M059J (cell line): ENCODE measurements around the gene GLYR1. TPM values are rescaled to one million over a fixed set of nuclear protein-coding genes. Genes with fewer than 3 reads are reported as not detected.
A peak's percentile ranks its signal among the peaks of the same experiment; 100 is the strongest.
"Not testable (repeated sequence)": the region's sequence is repeated elsewhere in the genome, so short reads cannot be mapped to it uniquely, and the experiment has no call there.

ENCODE experiments used
- DNase-seq: peaks from one replicate; pipeline ENCODE4 v3.0.0-alpha.2; 2012; ENCODE audit warnings: low read depth
- total RNA-seq: library from RNA; depleted of rRNA; stranded (reverse); fragments of >200 nt; shearing (Covaris generic); gene quantifications from 2 replicates; pipeline ENCODE4 v1.2.3, GENCODE V29; 2014; rRNA removed

GLYR1 gene
- total RNA-seq: 24.9 and 42.0 TPM in 2 replicates

DNA sequence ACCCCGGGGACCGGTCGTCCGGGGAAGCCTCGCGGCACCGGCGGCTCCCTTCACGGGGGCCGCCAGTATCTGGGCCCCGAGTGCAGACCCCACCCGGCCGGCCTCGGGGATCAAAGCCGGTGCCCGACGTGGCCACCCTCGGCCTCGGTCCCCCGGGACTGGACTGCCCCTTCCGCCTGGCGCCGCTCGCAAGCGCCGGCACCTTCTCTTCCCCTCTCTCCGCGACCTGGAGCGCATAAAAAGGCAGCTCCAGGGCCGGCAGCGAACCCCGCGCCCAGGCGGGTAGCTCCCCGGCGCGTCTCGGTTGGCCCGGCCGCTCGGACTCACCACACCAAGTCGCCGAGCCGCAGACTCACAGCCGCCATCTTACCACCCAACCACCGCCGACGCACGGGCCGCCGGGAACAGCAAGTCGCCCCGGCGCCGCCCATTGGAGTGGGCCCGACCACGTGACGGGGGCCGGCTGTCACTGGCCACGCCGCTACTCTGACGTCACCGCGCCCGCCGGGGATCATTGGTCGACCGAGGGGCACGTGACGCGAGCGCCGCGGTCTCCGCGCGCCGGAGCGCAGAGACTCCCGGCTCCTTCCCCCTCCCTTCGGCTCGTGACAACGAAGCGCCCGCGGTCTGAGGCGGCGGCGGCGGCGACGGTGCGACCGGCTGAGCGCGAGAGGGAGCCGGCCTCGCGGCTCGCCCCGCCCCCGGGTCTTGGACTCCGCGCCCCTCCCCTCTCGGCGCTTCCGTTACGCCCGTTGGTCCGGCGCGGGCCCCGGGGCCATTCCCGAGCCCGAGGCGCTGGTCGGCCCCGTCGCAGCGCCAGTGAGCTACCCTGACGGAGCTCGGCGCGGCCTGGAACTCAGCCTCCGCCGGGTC, at the start of gene GLYR1, which contains the start of gene UBN1:
Gene GLYR1 (minus strand): TSS at position 388 of the 873 bp plus-strand sequence. CDS start 23 bp downstream, at position 365.
Gene UBN1 (plus strand): TSS at position 581 of the 873 bp plus-strand sequence. CDS start 5,437 bp downstream, outside the sequence.
- DNase-seq: peak; percentile 95

DNA sequence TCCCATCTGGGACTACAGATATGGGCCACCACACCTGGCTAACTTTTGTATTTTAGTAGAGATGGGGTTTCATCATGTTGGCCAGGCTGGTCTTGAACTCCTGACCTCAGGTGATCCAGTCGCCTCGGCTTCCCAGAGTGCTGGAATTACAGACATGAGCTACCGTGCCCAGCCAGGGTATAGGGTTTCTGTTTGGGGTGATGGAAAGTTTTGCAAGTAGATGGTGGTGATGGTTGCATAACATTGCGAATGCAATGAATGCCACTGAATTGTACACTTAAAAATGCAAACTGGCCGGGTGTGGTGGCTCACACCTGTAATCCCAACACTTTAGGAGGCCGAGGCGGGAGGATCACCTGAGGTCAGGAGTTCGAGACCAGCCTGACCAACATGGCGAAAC, 49.7 kb upstream of the GLYR1 start:
- DNase-seq: not testable (repeated sequence)

DNA sequence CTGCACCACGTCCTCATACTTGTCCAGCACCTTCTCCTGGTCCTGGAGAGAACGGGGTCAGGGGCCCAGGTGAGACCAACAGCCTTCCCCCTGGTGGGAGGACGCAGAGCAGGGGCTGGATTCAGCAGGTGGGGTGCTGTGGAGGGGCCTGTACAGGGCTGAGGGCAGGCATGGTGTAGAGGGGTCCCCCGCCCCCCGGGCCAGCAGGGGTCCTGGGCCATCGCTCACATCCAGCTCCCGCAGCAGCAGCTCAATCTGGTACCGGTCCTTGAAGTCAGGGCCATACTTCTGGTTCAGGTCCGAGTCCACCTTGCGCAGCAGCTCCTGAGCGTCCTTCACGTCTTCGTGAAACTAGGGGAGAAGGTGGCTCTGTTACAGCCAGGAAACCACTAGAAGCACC, 48.3 kb upstream of the GLYR1 start:
- no peak for DNase-seq

DNA sequence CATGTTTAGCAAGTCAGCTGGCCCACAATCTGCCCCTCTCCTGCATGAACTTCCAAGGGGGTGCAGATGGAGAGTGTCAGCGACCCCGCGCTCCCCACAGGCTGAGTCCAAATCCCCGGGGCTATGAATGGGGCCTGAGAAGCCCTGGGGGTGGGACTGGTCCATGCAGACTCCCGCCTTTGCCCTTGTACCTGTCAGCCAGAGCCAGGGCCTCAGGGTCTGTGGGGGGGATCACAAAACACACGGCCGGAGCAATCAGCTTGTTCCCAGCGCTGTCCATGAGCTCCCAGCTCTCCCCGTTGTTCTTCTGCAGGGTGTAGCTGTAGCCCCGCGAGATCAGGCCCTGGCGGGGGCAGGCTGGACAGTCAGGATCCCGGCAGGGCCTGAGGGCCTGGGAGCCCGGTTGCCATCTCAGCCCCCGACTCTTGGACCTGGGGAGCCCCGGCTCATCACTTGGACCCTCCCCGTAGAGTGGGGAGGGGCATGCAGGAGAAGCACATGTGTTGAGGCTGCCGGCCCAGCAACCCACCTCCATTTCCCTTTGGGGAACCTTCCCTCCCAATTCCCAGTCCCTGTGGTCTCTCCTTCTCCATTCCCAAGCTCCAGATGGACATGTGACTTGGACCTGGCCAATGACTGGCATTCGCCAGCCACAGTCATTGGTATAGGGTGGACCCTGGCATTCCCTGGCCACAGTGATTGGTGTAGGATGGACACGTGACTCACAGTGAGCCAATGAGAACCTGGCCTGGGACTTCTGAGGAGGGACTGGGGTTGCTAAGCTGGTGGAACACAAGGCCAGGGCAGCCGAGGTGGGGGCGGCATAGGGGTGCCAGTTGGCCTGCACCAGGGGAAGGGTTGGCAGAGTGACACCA, 47.4 kb upstream of the GLYR1 start:
- no peak for DNase-seq

DNA sequence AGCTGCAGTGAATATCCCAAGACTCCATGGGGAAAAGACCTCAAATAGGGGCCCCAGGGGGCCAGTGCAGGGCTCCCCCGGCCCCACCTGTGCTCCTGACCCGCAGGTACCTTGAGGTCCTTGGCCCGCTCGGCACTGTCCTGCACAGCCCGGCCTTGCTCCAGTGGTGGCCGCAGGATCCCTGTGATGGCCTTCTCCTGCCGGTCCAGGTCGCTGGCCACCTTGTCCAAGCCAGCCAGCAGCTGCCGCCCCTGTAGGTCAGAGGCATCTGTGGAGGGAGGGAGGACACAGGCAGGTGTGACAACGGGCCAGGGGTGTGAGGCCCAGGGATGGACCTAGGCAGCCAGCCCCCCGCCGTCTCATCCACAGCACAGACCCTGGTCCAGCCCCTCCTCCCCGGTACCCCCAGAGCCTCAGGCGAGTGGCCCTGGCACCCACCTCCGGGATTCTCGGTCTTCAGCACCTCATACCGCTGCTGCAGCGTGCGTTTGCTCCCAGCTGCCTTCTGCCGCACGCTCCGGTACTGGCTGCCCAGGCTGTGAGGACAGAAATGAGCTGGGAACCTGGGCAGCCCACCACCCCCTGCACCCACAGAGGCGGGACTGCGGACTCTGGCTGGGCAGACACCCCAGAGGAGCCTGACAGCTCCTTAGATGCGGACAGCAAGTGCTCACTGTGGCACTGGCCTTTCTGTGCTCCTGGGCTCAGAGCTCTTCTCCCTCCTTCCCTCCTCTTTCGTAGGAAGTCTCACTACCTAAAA, 46.2 kb upstream of the GLYR1 start:
- DNase-seq: no peak

DNA sequence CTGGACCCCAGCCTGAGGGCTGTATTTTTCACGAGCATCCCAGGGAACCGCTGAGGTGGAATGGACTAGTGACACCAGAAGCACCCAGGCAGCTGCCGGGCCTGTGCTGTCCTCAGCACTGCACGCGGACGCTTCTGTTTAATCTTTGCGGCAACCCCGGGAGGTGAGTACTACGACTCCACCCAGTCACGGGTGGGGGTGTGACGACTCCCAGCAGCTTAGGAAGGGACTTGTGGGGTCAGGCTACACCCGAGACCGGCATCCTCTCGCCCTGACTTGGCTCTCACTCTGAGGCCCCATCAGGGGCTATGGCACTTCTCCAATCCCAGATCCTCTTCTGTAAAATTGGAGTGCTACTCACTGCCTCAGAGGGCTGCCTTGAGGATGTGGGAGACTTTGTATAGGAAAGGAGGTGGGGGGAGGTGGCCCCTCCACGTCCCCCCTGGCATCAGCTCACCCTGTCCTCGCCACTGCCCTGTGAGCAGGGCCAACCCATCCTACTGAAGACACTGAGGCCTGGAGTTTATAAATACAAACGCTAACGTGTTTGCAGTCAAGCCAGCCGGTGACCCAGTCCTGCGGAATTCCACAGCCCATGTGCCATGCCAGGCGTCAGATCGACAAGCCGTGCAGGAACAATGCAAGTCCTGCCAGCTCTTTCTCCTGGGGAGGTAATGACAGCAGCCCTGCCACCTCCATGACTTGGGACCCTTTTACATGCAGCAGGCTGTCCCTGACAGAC, 45.4 kb upstream of the GLYR1 start:
- no peak for DNase-seq

DNA sequence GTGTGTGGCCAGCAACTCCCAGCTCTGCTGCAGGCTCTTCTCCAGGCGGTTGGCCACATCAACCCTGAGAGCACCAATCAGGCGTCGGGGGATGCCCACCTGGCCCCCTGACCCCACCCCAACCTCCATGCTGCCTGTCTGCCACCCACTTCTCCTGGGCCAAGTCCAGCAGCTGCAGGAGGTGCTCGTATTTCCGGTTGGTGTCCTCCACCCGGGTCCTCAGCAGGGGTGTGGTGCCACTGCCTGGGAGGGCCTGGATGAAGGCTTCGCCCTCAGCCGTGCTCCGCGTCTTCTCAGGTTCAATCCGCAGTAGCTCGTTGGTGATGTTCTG, 44.8 kb upstream of the GLYR1 start:
- no peak for DNase-seq

DNA sequence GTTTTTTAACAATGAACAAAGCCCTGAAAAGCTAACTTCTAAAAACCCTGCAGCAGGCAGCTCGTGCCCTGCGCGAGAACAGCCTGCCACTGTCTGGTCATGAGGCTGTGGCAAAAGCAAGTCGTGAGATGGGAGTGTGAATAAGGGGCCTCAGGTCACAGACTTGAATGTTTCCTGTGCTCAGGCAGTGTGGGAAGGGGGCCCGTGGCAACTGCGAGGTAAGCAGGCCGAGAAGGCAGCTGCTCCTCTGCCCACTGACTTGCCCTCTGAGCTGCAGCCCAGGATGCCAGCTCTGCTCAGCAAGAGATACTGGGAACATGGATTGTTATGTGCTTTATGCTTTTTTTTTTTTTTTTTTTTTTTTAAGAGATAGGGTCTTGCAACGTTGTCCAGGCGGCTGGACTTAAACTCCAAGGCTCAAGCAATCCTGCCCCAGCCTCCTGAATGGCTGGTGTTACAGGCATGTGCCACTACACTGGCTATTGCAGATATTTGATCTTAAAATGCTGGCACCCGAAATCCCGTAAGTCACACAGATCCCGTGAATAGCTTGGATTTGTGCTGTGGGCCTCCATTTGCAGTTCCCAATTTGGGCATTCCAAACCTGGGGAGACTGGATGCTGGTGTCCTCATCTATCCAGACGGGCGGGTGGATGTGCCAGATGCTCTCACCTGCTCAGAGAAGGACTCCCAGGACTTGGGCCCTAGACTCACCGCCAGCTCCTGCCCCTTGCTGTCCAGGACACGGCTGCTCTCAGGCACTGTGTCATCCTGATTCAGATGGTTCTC, 44.2 kb upstream of the GLYR1 start:
- no peak for DNase-seq

DNA sequence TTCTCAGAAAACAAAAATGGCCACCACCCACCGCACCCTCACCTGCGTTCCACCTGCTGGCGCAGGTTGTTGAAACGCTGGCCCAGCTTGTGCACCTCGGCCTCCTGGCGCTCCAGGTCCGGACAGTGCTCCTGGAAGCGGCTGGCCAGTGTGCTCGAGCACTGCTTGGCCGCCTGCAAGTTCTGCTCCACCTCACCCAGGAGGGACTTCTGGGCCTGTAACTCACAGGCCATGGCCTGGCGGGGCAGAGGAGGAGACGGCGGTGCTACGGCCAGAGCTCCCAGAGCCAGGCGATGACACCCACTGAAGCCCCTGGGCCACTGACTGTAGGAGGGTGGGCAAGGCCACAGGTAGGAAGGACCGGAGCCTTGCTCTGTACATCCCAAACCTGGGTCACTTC, 43.6 kb upstream of the GLYR1 start:
- DNase-seq: no peak

DNA sequence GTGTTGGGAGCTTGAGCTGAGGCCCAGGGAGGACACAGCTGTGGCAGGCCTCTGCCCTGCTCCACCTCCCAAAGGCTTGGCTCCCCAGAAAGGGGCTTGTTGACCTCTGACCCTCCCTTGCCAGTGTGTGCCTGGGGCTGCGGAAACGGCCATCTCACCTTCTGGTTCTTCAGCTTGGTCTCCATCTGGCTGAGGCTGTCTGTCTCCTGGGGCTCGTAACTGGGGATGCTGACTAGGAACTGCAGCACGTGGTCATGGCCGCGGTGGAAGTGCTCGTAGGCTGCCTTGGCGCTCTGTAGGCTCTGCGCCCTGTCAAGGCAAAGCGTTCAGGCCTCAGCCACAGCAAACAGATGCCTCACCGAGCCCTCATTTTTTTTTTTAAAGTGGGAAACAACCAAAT, 42.9 kb upstream of the GLYR1 start:
- DNase-seq: no peak

DNA sequence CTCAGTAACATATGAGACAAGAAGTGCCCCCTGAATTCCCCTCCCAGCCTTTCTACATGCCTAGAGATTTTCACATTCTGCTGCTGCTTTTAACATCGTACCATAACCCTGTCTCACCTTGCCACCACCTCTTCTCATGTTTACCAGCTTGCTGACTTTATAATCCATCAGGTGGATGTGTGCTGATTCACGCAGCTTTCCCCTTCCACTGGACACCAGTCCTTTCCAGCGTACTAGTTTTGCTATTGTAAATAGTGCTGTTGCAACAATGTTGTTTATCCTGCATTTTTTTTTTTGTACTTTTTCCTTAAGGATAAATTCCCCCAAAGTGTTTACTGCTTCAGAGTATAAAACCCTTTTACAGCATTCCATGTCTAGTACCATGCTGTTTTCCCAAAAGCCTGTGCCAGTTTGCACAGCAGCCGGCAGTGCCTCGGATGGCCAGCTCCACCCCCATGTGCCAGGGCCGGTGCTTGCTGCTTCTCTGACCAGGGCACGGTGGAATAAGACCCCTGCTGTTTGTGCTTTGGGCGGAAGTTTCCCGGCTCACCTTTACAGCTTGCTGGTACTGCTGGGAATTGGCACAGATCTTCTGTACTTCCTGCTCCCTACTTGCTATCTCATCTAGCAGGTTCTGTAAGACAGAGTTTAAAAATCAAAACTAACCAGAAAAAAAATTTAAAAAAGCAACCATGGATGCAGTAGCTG, 41.5 kb upstream of the GLYR1 start:
- no peak for DNase-seq

DNA sequence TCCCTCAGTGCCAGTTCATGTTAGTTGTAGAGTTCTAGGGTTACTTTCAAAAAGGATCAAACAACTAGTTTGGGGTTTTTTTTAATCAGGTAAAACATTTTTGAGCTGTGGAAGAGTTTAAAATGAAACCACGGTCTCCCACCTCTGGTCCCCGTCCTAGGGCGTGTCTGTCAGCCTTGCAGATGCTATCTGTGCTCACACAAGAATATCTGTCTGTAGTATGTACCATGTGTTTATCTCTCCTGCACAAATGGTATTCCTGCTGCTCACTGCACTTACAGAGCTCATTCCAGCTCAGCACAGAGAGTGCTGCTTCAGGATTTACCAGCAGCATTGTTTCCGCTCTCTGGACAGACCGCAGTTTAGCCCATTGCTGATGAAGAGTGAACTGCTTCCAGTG, 39.1 kb upstream of the GLYR1 start:
- no peak for DNase-seq

DNA sequence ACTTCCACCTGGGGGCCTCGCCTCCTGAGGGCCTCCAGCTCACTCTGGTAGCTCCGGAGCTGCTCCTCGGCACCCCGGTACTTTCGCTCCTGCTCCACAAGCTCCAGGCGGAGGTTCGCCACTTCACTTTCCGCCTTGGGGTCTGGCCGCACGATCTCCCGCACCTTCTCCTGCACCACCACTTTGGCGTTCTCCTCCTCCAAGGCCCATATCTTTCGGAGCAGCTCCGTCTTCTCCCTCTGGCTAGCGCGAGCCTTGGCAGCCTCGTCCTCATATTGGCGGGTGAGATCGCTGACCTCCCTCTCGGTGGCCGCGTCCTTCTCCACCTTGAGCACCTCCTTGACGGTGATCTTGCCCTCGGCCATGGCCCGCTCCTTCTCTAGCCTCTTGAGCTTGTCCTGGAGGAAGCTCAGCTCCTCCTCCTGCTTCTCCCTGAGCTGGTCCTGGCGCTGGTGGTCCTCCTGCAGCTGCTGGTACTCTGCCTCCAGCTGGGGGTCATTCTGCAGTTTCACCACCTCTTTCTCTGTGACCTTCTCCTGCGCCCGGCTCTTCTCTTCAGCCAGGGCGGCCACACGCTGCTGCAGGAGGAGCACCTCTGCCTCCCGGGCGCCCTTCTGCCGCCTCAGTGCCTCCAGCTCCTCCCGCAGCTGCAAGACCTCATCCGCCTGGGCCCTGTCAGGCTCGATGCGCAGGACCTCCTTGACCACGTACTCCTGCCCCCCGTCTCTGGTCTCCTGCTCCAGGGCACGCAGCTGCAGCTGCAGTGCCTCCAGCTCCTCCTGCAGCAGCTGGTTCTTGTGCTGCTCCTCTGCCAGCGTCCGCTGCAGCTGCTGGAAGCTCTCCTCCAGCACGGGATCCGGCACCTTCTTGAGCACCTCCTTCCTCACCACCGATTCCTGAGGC, 38.1 kb upstream of the GLYR1 start:
- no peak for DNase-seq

DNA sequence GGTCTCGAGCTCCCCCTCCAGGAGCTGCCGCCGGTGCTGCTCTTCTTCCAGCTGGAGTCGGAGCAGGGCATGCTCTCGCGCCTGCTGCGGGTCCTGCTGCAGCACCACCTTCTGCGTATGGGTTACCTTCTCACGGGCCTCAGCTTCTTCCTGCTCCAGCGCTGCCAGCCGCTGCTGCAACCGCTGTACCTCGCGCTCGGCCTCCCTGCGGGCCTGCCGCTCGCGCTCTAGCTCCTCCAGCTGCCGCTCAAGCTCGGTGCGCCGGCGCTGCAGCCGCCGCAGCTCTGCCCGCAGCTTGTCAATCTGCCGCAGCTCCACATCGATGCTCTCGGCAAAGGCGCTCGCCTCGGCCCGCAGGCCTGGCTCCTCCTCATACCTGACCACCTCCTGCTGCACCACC, 37.1 kb upstream of the GLYR1 start:
- DNase-seq: no peak

DNA sequence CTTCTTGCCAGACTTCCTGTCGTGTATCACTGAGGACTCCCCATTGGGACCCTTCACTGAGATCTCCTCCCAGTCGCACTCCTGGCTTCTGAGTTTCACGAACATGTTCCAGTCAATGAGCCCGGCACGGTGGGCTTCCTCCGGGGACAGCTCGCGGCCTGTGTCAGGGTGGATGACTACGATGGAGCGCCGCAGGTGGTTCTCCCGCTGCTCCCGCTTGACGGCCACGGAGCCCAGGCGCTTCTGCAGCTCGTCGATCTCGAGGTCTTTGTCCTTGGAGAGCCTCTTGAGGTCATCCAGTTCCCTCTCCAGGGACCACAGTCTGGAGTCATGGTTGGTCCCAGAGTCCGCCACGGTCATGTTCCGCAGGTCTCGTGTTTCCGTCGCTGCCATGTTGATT, 36.4 kb upstream of the GLYR1 start:
- no peak for DNase-seq

DNA sequence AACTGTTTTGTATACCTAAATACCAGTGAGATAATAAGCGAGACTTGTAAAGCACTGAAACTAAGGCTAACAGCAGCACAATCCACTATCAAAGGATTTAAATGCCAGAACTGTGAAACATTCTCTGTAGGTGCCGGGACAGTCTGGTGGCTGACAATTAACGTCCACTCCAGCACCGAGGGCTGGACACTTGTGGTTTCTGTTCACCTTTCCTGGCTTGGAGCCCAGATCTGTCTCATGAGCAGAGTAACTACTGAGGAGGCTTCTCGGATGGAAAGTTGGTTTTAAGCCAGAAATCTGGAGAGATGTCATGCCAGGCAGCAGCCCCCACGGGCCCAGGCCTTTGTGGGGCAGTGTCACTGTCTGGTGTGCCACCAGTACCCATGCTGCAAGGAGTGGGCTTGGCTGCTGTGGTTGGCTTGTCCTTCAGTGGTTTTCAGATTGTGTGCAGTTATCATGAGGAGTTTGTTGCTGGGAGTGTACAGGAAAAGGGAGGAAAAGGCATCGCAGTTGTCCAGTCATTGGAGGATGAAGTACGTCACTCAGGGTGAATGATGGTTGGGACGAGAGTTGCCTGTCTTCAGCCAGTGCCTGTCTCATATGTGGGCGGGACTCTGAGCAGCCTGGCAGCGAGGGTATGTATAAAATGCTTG, 35.7 kb upstream of the GLYR1 start:
- DNase-seq: peak; percentile 99

DNA sequence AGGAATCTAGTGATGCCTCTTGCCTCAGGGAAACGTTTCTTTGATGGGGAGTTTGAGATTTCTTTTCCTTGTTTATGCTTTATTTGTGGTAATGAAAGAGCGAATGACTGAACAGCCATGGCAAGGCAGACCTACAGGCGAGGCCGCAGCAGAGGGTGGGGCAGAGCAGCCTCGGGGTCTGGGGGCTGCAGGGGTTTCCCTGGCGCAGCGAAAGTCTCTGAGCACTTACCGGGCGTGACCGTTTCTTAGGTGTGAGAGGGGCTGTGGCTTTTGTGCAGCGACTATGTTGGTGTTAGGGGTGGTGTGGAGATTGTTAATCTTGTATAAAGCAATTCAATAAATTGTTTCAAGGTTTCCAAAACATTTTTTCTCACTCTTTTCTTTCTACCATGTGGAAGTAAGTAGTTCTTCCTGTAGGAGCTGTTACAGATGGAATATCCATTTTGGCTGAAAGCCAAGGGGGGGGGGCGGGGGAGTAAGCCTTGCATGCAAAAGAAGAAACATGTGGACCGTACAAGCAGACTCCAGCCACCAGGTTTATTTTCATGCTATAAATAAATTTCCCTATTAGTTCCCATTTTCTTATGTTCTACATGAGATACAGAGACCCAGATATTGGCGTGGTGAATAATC, 35.0 kb upstream of the GLYR1 start:
- DNase-seq: no peak
